HG03520 (cell line): ENCODE data around the gene PDGFD.
A peak's percentile ranks its signal among the peaks of the same experiment; 100 is the strongest.

Source experiments
- ATAC-seq: cut with Tn5 transposase; IDR thresholded peaks from one replicate; pipeline ENCODE4 v1.9.1; 2021; ENCODE audit warnings: mild to moderate bottlenecking, moderate library complexity; ENCODE audit not compliant: unreplicated experiment

The PDGFD gene

DNA sequence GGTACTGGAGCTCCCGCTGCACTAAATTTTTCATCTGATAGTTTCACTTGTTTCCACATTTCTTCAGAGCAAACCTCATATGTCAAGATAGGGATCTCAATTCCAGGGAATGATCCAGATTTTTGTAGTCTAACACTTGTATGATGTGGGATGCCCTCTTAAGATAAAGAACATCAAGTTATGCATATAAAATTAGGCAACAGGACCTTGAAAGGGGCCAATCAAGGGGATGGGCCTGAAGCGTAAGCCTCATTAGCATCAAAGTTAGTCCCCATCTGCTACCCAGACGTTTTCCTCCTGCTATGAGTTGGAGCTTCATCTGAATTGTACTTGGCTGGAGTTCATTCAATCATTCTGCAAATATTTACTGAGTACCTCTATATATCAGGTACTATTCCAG, 17.5 kb downstream of the PDGFD start:
- no peak for ATAC-seq

DNA sequence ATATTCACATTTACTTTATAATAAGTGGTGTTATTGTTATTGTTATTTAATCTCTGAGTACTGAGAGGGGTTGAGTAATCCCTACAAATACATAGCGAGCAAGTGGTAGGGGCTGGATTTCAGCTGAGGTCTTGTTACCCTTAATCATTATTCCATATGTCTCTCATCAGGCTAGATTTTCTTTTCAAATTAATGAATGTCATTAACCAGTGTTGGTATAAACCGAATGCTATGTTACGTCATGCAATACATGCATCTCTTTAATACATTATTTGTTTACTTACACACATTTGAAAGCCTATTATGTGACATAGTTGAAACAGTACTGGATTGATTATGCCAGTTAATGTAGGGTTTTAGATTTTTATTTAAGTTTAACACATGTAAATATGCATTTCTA, 18.9 kb downstream of the PDGFD start:
- no peak for ATAC-seq

DNA sequence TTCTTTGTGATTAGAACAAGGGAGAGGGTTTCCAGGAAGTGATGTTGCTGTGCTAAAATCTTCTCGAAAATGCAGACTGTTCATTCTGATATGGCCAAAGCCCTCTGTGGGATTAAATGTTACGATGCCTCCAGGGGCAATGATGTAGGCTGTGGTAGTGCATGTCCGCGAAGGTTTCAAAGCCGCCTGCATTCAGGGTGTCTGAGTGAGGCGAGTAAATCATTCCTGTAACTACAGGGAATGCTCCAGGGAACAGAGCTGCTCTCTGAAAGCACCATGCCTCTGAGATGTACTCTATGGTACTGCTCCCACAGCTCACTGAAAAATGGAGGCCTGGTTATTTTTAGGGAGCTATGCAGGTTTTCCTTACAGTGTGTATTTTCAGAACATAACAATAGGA, 21.2 kb downstream of the PDGFD start:
- no peak for ATAC-seq

DNA sequence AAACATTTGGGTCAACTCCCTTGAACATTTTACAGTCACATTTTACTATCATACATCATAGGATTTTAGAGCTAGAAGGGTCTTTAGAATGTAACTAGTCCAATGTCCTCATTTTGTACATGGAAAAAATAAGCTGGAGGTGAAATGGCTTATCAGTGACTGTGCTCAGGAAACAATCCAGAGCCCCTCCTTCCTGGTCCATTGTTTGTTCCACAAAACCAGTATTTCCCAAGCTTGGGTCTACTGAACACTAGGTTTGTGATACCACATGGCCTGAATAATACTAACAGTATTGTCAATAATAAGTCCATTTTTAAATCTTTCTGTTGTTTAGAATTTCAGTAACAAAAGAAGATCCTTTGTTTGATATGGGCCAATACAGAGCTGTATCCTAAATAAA, 27.1 kb downstream of the PDGFD start:
- no peak for ATAC-seq

DNA sequence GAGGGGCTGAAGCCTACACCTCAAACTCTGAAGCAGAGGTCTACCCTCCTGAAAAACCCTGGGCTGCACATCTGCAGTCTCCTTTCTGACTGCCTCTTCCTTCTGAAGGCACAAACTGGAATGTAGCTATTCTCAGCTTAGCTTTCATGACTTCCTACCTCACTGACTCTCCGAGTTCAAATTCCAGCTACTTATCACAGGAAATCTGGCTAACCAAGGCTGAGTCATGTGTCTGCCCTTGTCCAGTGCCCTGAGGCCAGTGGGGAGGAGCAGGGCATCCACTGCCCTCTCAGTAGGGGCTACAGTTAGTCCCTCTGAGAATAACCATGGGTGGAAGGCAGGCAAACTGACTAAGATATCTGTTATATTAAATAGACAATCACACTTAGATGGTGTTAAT, 29.2 kb downstream of the PDGFD start:
- ATAC-seq, result no peak

DNA sequence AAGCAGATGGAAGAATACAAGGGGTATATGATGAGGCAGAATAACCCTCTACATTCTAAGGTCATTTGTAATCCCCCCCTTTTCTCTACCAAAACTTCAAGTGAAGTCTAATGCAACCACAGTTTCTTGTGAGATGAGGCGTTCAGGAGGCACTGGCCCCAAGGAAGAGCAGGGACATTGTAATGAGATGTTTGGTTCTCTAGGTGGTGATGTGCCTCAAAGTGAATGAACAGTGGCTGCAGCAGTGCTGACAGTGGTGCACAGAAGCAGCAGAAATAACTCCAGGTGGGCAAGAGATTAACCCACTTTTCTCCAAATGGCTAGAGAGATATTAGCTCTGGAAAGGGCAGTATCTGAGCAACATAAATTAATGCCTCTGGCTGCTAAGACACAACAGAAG, 33.8 kb downstream of the PDGFD start:
- ATAC-seq, result no peak

DNA sequence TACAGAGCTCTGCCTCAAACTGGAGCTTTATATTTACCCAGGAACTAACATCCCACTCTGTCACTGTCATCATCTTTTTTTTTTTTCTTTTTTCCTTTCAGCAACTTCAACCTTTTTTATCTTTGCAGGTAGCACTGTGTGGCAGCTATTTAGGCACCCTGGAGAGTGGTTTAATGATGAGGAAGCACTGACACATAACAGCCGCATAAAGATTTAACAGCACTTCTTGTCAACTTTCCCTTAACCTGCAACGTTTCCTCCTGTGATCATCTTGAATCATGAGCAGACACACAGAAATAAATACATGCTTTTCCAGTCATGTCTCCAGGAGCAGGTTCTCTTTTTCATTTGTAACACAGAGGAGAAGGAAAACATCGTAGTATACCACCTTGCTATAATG, 34.8 kb downstream of the PDGFD start:
- no peak for ATAC-seq

DNA sequence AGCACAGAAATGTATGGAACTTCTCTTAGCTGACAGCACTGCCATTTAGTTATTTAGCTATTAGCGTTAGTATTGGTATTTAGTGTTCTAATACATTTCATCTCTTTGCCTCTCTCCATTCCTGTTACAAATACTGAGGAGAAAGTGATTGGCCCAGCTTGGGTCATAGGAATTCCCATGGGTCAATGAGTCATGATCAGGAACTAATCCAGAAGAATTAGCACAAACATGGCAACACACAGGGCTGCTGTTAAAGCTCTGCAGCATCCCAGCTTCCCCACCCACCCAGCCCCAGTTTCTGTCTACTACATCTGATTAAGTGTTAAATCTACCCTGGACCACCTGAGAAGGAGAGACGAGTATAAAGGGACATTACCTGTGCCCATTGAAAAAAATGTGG, 36.1 kb downstream of the PDGFD start:
- ATAC-seq, result no peak

DNA sequence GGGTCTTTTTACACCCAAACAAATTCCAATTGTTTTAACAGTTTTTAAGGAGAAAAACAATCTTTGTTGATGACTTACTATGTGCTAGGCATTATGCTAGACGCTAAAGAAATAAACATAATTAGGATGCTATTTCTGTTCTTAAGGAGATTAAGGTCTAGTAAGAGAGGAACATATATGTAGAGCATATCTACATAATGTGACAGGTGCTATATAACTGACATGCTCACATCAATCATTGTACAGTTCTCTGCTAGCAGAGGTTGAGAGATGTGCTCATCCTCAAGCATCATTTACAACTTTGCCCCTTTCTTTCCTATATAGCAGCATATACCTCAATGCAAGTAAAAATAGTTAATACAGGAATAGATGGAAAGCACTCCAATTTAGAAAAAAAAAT, 37.5 kb downstream of the PDGFD start:
- ATAC-seq, result no peak

DNA sequence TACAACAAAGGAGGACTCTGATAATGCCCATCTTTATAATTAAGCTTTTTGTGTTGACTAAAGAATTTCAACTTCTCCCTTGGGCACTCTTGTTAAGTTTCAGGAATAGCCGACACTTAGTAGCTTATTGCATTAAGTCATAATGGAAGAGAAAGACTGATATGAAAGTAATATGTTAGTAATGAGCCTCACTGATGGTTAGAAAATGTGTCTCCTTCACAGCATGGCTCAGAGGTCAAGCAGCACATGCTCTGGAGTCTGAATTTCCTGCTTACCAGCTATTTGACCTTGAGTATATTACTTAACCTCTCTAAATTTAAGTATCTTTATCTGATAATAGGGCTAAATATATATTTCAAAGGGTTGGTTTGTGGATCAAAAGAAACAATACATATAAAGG, 39.0 kb downstream of the PDGFD start:
- peak; percentile 85 for ATAC-seq

DNA sequence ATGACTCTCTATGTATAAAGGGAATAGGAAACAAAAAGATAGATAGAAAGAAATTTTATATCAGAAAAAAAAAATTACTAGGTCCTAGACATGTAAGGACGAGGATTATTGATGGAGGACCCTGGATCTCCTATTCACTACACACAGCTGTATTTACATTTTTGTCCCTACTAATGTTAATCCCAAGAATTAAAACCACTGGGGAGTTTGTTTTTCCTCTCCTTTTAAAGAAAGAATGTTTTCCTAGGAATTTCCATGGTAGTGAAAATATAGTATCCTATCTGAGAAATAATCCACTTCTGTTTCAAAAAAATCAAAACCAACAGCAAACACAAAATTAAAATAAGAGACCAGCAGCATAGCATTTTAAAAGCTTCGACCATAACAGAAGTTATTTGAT, 41.1 kb downstream of the PDGFD start:
- no peak for ATAC-seq

DNA sequence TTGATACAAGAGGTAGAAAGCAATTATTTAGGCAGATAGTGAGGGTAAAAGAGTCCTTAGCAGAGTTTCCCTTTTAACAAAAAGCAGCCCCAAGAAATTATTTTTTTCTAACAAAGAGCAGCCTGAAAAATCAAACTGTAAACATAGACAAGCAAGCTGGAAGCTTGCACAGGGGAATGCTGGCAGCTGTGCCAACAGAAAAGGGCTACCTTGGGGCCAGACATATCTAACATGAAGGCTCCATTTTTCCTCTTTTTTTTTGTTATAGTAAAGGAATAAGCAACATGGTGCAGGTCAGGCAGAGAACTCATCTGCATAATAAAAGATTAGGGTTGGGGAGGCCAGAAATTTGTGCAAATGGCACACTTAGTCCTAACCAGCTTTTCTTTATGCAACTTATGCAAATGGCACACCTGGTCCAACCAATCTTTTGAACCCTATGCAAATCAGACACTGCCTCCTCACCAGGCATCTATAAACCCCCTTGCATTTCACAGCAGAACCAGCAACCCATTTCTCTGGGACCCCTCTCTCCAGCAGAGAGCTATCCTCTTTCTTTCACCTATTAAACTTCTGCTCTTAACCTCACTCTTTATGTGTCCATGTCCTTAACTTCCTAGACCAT, 41.8 kb downstream of the PDGFD start:
- ATAC-seq, result no peak

DNA sequence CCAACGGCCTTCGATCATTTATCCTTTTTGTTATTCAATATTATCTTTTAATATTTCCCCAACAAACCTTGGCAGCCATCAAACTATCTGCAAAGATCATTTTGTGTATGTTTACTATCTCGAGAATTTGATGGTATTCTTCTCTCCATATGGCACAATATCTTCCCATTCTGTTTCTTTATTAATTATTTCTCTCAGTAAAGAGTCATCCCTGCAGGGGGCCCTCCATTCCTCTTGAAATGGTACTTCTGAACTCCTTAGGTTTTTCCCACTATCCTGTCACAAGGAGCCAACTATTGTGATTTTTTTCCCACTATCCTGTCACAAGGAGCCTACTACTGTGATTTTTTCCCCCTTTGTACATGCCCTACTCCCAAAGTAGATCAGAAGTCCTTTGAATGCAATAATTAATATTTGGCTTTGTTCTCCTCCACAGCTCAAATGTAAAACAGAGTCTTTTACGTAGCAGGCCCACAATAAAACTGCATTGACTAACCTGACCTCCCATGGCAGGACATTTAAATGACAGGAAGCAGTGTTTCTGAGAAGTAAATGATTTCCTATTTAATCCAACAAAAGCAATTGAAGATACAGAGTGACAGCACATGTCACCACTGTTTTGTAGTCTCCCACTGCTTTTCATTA, 43.3 kb downstream of the PDGFD start:
- ATAC-seq, result no peak

DNA sequence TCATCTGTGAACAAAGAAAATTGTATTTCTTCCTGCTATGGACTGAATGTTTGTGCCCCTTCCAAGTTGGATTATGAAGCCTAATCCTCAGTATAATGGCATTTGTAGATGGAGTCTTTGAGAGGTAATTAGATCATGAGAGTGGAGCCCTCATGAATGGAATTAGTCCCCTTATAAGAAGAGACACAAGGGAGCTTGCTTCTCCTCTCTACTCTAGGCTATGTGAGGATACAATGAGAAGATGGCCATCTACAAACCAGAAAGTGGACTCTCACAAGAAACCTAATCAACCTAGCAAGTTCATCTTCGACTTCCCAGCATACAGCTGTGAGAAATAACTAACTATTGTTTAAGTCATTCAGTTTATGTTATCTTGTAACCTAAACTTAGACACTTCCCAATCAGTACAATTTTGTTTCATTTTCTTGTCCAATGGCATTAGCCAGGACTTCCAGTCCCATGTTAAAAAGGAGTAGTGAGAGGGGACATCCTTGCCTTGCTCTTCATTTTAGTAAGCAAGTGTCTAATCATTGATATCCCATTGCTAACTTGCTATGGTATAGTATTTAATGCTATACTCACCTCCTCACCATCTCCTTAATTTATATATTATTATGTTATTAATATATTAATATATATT, 45.7 kb downstream of the PDGFD start:
- no peak for ATAC-seq

DNA sequence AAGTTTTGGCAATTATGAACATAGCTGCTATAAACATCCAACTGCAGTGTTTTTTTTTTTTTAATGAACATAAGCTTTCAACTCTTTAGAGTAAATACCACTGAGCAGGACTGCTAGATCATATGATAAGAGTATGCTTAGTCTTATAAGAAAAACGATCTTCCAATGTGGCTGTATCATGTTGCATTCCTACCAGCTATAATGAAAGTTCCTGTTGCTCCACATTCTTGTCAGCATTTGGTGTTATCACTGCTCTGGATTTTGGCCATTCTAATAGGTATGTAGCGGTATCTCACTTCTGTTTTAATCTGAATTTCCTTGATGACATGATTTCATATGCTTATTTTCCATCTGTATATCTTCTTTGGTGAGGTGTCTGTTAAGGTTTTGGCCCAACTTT, 50.4 kb downstream of the PDGFD start:
- no peak for ATAC-seq

DNA sequence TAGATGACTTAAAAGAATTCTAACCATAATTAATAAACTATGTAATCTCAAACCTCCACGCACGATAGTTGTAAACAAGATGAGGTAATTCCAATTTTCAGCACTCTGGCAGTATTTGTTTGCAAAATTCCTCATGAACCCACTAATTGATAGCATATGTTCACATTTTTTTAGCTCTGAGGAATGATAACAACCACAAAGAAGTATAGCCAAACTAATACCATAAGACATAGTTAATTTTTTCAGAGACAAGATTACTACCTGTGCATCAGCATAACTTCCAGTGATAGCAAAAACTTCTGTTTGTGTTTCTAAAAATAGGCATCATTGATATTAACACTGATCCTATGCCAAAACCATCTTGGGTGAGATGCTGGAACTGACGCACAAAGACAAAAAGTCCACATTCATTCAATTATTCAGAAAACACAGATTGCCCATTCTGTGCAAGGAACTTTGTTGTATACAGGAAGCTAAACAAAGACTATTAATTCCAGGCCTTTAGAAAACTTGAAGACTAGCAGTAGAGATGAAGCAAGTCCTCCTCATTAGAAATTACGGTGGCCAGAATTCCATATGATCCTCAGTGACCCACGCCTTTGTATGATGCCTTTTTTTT, 57.7 kb downstream of the PDGFD start:
- no peak for ATAC-seq

DNA sequence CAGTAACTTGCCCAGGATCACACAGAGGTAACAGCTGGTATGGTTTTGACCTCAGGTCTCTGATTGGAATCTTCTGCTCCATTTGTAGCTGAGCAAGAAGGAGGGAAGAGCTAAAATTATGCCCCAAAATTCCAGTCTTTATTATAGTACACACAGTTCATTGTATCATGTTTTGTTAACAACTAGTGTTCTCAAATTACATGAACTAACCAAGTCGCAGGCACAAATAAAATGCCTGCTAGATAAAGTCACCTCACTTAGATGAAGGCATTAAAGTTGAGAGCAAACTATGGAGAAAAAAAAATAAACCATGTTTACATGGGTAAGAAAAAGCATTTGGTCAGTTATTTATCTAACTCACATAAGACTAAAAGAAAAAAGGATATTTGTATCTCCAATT, 58.8 kb downstream of the PDGFD start:
- no peak for ATAC-seq

DNA sequence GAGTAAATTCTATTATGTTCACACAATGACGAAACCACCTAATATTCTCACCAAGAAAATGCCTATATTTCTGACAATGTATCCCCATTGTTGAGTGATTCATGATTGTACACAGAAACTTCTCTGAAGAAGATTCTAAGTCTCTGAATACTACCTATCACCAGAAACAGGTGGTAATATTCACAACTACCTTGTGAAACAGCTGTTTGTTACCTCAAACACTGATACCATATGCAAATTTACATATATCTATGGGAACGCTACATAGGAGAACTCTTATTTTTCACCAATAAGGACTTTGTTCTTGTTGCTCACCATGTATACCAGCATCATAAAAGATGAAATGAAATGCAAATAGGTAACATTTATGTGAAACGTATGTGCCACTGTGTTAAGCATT, 59.3 kb downstream of the PDGFD start:
- no peak for ATAC-seq

DNA sequence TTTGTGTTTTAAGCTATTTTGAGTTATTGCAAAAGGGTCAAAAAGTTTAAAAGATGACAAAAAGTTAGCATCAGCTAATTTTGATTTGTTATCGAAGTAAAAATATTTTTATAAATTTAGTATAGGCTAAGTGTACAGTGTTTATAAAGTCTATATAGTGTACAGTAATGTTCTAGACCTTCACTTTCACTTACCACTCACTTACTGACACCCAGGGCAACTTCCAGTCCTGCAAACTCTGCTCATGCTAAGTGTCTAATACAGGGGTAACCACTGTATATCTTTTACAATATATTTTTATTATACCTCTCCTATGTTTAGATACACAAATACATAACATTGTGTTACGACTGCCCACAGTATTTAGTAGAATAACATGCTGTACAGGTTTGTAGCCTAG, 59.7 kb downstream of the PDGFD start:
- no peak for ATAC-seq

DNA sequence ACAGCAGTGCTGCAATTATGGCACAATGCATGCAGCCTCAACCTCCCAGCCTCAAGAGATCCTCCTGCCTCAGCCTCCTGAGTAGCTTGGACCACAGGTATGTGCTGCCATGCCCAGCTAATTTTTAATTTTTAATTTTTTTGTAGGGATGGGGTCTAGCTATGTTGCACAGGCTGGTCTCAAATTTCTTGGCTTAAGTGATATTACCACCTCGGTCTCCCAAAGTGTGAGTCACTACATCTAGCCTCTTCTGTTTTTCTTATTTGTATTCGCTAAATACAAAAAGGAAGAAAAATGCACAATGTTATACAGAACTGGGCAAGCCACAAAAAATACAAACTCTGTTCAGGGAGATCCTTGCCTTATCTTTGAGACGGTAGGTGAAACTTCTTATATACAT, 65.4 kb downstream of the PDGFD start:
- ATAC-seq, result no peak

DNA sequence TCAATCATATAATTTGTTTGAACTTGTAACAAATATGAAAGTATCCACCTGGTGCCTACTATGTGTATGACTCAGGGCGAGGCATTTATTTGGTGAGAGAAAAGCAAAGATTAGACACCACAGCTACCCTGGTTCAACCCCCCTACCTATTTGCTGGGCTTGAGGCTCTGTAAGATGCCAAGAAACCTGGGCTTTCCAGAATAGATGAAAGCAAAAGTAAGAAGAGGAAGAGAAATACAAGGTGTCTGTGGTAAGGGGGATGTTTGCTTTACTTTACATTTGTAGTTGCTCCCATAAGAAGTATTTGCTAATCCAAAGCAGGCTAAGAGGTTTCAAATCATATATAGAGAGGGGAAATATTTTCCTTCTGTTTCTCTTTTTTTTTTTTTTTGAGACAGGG, 65.8 kb downstream of the PDGFD start:
- peak; percentile 51 for ATAC-seq

DNA sequence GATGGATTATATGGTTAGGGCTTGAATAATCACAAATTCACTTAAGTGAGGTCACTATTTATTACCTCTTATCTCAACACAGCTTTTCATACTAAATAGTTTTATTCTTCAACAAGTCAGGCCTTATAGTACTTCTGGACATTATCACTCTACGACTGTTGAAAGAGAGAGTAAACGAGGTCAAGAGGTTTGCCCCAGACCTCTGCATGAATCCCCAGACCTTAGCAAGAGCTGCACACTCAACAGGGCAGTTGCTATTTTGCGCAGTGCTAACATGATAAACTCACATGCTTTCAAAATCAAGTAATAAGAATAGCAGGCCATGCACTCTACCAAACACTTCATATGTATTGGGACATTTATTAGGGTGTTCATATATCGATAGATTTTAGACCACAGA, 67.0 kb downstream of the PDGFD start:
- no peak for ATAC-seq
